Mucosa of gallbladder (tissue), 1 donor: Measurements from ENCODE around the gene NODAL. TPM values are rescaled to one million over a fixed set of nuclear protein-coding genes. Genes with fewer than 3 reads are reported as not detected.

Source experiments
- total RNA-seq: library from RNA; stranded (reverse); gene quantifications from one replicate; pipeline ENCODE4 v1.2.1, GENCODE V29; 2021
- donor health status: DM: no; HTN: no; CAD: no.

The NODAL gene
- total RNA-seq, 1 donor from 2014 or later, result 0.12 TPM

Other genes starting within 250 kb of the NODAL start
- 148 TPM for gene PPA1, start 208.3 kb downstream of the NODAL start, total RNA-seq
- 0.03 TPM for gene NPFFR1, start 157.7 kb downstream of the NODAL start, total RNA-seq
- gene LRRC20, start 59.1 kb downstream of the NODAL start, total RNA-seq, result 11.4 TPM
- gene EIF4EBP2, start 37.5 kb downstream of the NODAL start, total RNA-seq, result 88.2 TPM
- gene PALD1, start 37.1 kb upstream of the NODAL start, total RNA-seq, result 15.5 TPM
- 7.3 TPM for gene PRF1, start 161.1 kb upstream of the NODAL start, total RNA-seq
- gene ADAMTS14, start 230.8 kb upstream of the NODAL start, total RNA-seq, result 4.3 TPM